Naive B cell (primary cell): Measurements from ENCODE around the gene RBMX. TPM values are rescaled to one million over a fixed set of nuclear protein-coding genes. Genes with fewer than 3 reads are reported as not detected.
A peak's percentile ranks its signal among the peaks of the same experiment; 100 is the strongest.
"Not testable (repeated sequence)": the region's sequence is repeated elsewhere in the genome, so short reads cannot be mapped to it uniquely, and the experiment has no call there.

Experiments
- ATAC-seq, 2 donors: fragments of 150-1000 bp; cut with Tn5 transposase; 2 replicates each; pipeline ENCODE4 v1.10.0; 2021; ENCODE audit warnings: low read depth in 2 of 2, mild to moderate bottlenecking in 2 of 2, moderate library complexity in 2 of 2
- DNase-seq: peaks from one replicate; pipeline ENCODE4 v3.0.0; 2022
- H3K27ac Mint-ChIP-seq, 6 donors: one replicate each; pipeline ENCODE4 v1.8.0; 2020 to 2022; ENCODE audit warnings: mild to moderate bottlenecking in 6 of 6, mixed read lengths in 6 of 6, moderate library complexity in 5 of 6, inconsistent platforms in 2 of 6
- H3K27me3 Mint-ChIP-seq, 3 donors: one replicate each; pipeline ENCODE4 v1.8.0; 2021 to 2022; ENCODE audit warnings: mixed read lengths in 3 of 3, mild to moderate bottlenecking in 1 of 3
- H3K36me3 Mint-ChIP-seq, 2 donors: one replicate each; pipeline ENCODE4 v1.8.0; 2020 to 2022; ENCODE audit warnings: mixed read lengths in 2 of 2, inconsistent platforms in 1 of 2, mild to moderate bottlenecking in 1 of 2
- H3K4me1 Mint-ChIP-seq, 3 donors: one replicate each; pipeline ENCODE4 v1.8.0; 2020 to 2022; ENCODE audit warnings: mixed read lengths in 3 of 3, inconsistent platforms in 1 of 3, mild to moderate bottlenecking in 1 of 3, moderate library complexity in 1 of 3
- H3K4me3 Mint-ChIP-seq, 8 donors: one replicate each; pipeline ENCODE4 v1.8.0; 2020 to 2022; ENCODE audit warnings: mild to moderate bottlenecking in 8 of 8, mixed read lengths in 8 of 8, moderate library complexity in 8 of 8, inconsistent platforms in 2 of 8
- H3K9me3 Mint-ChIP-seq, 7 donors: one replicate each; pipeline ENCODE4 v1.8.0; 2020 to 2022; ENCODE audit warnings: mixed read lengths in 7 of 7, mild to moderate bottlenecking in 5 of 7, inconsistent platforms in 2 of 7, moderate library complexity in 1 of 7
- polyA plus RNA-seq, 6 donors: library from polyadenylated mRNA; unstranded; fragments of 300-500 nt; fragmentation: Illumina TruSeq; gene quantifications; one replicate each; pipeline ENCODE4 v1.2.3, GENCODE V29; 2021; ENCODE audit warnings: low read depth in 6 of 6

Gene RBMX
- polyA plus RNA-seq, 6 donors from 2014 or later = 168 to 253 (median 209) TPM

- Mint-ChIP-seq H3K36me3 (no peaks in the 10 kb centered on the region), H3K4me3 (no peak overlapping the region), H3K27ac (no peak overlapping the region), H3K4me1 (no peaks in the 10 kb centered on the region), H3K9me3 (no peaks in the 10 kb centered on the region), H3K27me3 (no peaks in the 10 kb centered on the region)
- DNase-seq (no peak), ATAC-seq (no peak)
Observed at GRCh38 chrX:136899221-136899620, 18.7 kb upstream of the RBMX start.

- H3K9me3 Mint-ChIP-seq, H3K36me3 Mint-ChIP-seq, H3K4me1 Mint-ChIP-seq, DNase-seq, H3K27ac Mint-ChIP-seq, H3K4me3 Mint-ChIP-seq, ATAC-seq, H3K27me3 Mint-ChIP-seq: not testable (repeated sequence)
Observed at GRCh38 chrX:136898752-136899151, 18.2 kb upstream of the RBMX start.

- Mint-ChIP-seq H3K9me3 (peaks cover 0 to 2% (median 0%) of the 10 kb centered on the region in 7 donors), H3K36me3 (no peaks in the 10 kb centered on the region), H3K4me1 (no peaks in the 10 kb centered on the region), H3K27ac (no peak overlapping the region), H3K27me3 (no peaks in the 10 kb centered on the region), H3K4me3 (no peak overlapping the region)
- ATAC-seq (no peak), DNase-seq (no peak)
Observed at GRCh38 chrX:136896121-136896914, 15.8 kb upstream of the RBMX start.

GRCh38 chrX:136892412-136892811 is 11.9 kb upstream of the RBMX start:
- DNase-seq = no peak
- H3K9me3 Mint-ChIP-seq = peaks cover 0 to 5% (median 0%) of the 10 kb centered on the region in 7 donors
- no peaks in the 10 kb centered on the region for H3K27me3 Mint-ChIP-seq

GRCh38 chrX:136890596-136890995 is 10.1 kb upstream of the RBMX start:
- ATAC-seq = peak; percentile 81 to 88
- H3K27ac Mint-ChIP-seq = peak overlapping the region in 3 of 6 donors; percentile 6 to 91 (median 42)
- H3K36me3 Mint-ChIP-seq, H3K4me1 Mint-ChIP-seq, H3K9me3 Mint-ChIP-seq, H3K27me3 Mint-ChIP-seq, H3K4me3 Mint-ChIP-seq, DNase-seq: not testable (repeated sequence)

More at GRCh38 chrX:136892412-136892811, 11.9 kb upstream of the RBMX start:
- H3K4me3 Mint-ChIP-seq = no peak overlapping the region
- ATAC-seq = no peak
- H3K4me1 Mint-ChIP-seq = peaks cover 0 to 6% (median 3%) of the 10 kb centered on the region in 3 donors
- H3K27ac Mint-ChIP-seq = no peak overlapping the region
- H3K36me3 Mint-ChIP-seq = no peaks in the 10 kb centered on the region

- H3K4me3 Mint-ChIP-seq = no peak overlapping the region
- H3K36me3 Mint-ChIP-seq = no peaks in the 10 kb centered on the region
- DNase-seq (no peak), ATAC-seq (no peak)
- H3K9me3 Mint-ChIP-seq = peaks cover 0 to 5% (median 0%) of the 10 kb centered on the region in 7 donors
- no peaks in the 10 kb centered on the region for H3K27me3 Mint-ChIP-seq
- H3K4me1 Mint-ChIP-seq = peaks cover 0 to 6% (median 3%) of the 10 kb centered on the region in 3 donors
- H3K27ac Mint-ChIP-seq = no peak overlapping the region
Observed at GRCh38 chrX:136889269-136889668, 8.7 kb upstream of the RBMX start.

- peak overlapping the region; percentile 89 to 100 (median 98) for H3K4me3 Mint-ChIP-seq
- DNase-seq (peak; percentile 38), ATAC-seq (peak; percentile 35 to 37)
- H3K36me3 Mint-ChIP-seq = no peaks in the 10 kb centered on the region
- peak overlapping the region; percentile 97 to 99 (median 98) for H3K27ac Mint-ChIP-seq
- no peaks in the 10 kb centered on the region for H3K27me3 Mint-ChIP-seq
- H3K9me3 Mint-ChIP-seq = no peaks in the 10 kb centered on the region
- H3K4me1 Mint-ChIP-seq = peaks cover 0 to 12% (median 0%) of the 10 kb centered on the region in 3 donors
Observed at GRCh38 chrX:136880003-136880451, 498 bp downstream of the RBMX start.

- H3K27me3 Mint-ChIP-seq = no peaks in the 10 kb centered on the region
- H3K4me3 Mint-ChIP-seq = peak overlapping the region; percentile 89 to 100 (median 98)
- ATAC-seq = no peak
- DNase-seq = peak; percentile 21
- peaks cover 0 to 5% of the 10 kb centered on the region in 2 donors for H3K36me3 Mint-ChIP-seq
- H3K9me3 Mint-ChIP-seq = no peaks in the 10 kb centered on the region
- H3K27ac Mint-ChIP-seq = peak overlapping the region; percentile 97 to 99 (median 98)
- H3K4me1 Mint-ChIP-seq = peaks cover 0 to 12% (median 0%) of the 10 kb centered on the region in 3 donors
Observed at GRCh38 chrX:136879001-136879687, 1.4 kb downstream of the RBMX start.

- peaks cover 0 to 14% (median 0%) of the 10 kb centered on the region in 3 donors for H3K4me1 Mint-ChIP-seq
- H3K27me3 Mint-ChIP-seq = no peaks in the 10 kb centered on the region
- H3K4me3 Mint-ChIP-seq = peak overlapping the region in 5 of 8 donors; percentile 65 to 100 (median 92)
- DNase-seq = no peak
- H3K36me3 Mint-ChIP-seq = peaks cover 0 to 8% of the 10 kb centered on the region in 2 donors
- peak overlapping the region in 1 of 6 donors; percentile 24 for H3K27ac Mint-ChIP-seq
- no peak for ATAC-seq
- no peaks in the 10 kb centered on the region for H3K9me3 Mint-ChIP-seq
Observed at GRCh38 chrX:136878423-136878822, 2.1 kb downstream of the RBMX start.

- H3K4me1 Mint-ChIP-seq = peaks cover 4 to 23% (median 5%) of the 10 kb centered on the region in 3 donors
- not testable (repeated sequence) for ATAC-seq, DNase-seq, H3K27me3 Mint-ChIP-seq, H3K36me3 Mint-ChIP-seq, H3K4me3 Mint-ChIP-seq, H3K9me3 Mint-ChIP-seq
- H3K27ac Mint-ChIP-seq = peak overlapping the region in 2 of 6 donors; percentile 2 to 8
Observed at GRCh38 chrX:136874114-136874513, 6.4 kb downstream of the RBMX start.

- not testable (repeated sequence) for H3K4me3 Mint-ChIP-seq, H3K9me3 Mint-ChIP-seq, ATAC-seq, H3K36me3 Mint-ChIP-seq, H3K27ac Mint-ChIP-seq, DNase-seq, H3K27me3 Mint-ChIP-seq
- peaks cover 4 to 25% (median 5%) of the 10 kb centered on the region in 3 donors for H3K4me1 Mint-ChIP-seq
Observed at GRCh38 chrX:136873210-136873609, 7.3 kb downstream of the RBMX start.

- Mint-ChIP-seq H3K4me3 (no peak overlapping the region), H3K9me3 (no peaks in the 10 kb centered on the region), H3K27ac (peak overlapping the region in 2 of 6 donors; percentile 50 to 54), H3K4me1 (peaks cover 4 to 20% (median 5%) of the 10 kb centered on the region in 3 donors), H3K36me3 (peaks cover 7 to 9% of the 10 kb centered on the region in 2 donors), H3K27me3 (no peaks in the 10 kb centered on the region)
- DNase-seq (no peak), ATAC-seq (no peak)
Observed at GRCh38 chrX:136872091-136872700, 8.3 kb downstream of the RBMX start.

- H3K4me3 Mint-ChIP-seq = peak overlapping the region in 2 of 8 donors; percentile 20 to 54
Observed at GRCh38 chrX:136870064-136870463, 10.5 kb downstream of the RBMX start.

More at GRCh38 chrX:136870064-136870463, 10.5 kb downstream of the RBMX start:
- H3K36me3 Mint-ChIP-seq = peaks cover 7 to 11% of the 10 kb centered on the region in 2 donors
- H3K27ac Mint-ChIP-seq = peak overlapping the region in 2 of 6 donors; percentile 39 to 75
- DNase-seq (no peak), ATAC-seq (no peak)
- H3K27me3 Mint-ChIP-seq = no peaks in the 10 kb centered on the region
- no peaks in the 10 kb centered on the region for H3K9me3 Mint-ChIP-seq
- H3K4me1 Mint-ChIP-seq = peaks cover 4 to 20% (median 5%) of the 10 kb centered on the region in 3 donors
